Thoracic aorta (tissue), 2 donors: ENCODE measurements around the gene FSD1. TPM values are rescaled to one million over a fixed set of nuclear protein-coding genes. Genes with fewer than 3 reads are reported as not detected.

Experiments
- ATAC-seq: fragments of 150-250 bp; one replicate; pipeline ENCODE4 v1.8.0; 2017; ENCODE audit warnings: low read depth; ENCODE audit not compliant: insufficient number of reproducible peaks, low FRiP score
- DNase-seq: peaks from one replicate; pipeline ENCODE4 v3.0.0-alpha.2; 2020; ENCODE audit warnings: low spot score
- H3K27ac ChIP-seq, 2 donors: fragments of 200-600 bp; sonication (generic); 1 replicate in 1 of 2; 2 replicates in 1 of 2; pipeline ENCODE4 v1.5.1; 2016; ENCODE audit warnings: mild to moderate bottlenecking in 2 of 2, moderate library complexity in 2 of 2
- H3K27me3 ChIP-seq: fragments of 200-600 bp; sonication (generic); replicated peaks from 2 replicates; pipeline ENCODE4 v1.6.0; 2016; ENCODE audit warnings: mild to moderate bottlenecking; ENCODE audit not compliant: insufficient read depth
- H3K36me3 ChIP-seq: fragments of 200-600 bp; sonication (generic); one replicate; pipeline ENCODE4 v1.5.1; 2016
- H3K4me1 ChIP-seq, 2 donors: fragments of 200-600 bp; sonication (generic); 1 replicate in 1 of 2; 2 replicates in 1 of 2; pipeline versions ENCODE4 v1.5.1 to v1.6.0; 2016; ENCODE audit warnings: low read depth in 2 of 2, mild to moderate bottlenecking in 1 of 2; ENCODE audit not compliant: control insufficient read depth in 1 of 2
- H3K4me3 ChIP-seq: fragments of 200-600 bp; sonication (generic); 2 replicates; pipeline ENCODE4 v1.5.1; 2016; ENCODE audit warnings: mild to moderate bottlenecking
- H3K9me3 ChIP-seq: fragments of 200-600 bp; sonication (generic); 2 replicates; pipeline ENCODE4 v1.5.1; 2016
- CTCF ChIP-seq: fragments of 200-600 bp; sonication (generic); IDR thresholded peaks from one replicate; pipeline ENCODE4 v1.5.1; 2019; ENCODE audit warnings: antibody characterized with exemption
- total RNA-seq, 2 donors: library from RNA; depleted of rRNA; stranded (reverse); fragments of >200 nt; gene quantifications; one replicate each; pipeline versions ENCODE4 v1.1.0 to v1.2.3, GENCODE V29; 2016

Gene FSD1
- total RNA-seq, 2 donors from 2014 or later: not detected

- Histone ChIP-seq H3K9me3 (no peaks in the 10 kb centered on the region), H3K36me3 (no peaks in the 10 kb centered on the region), H3K4me3 (no peak overlapping the region), H3K27me3 (no peaks in the 10 kb centered on the region), H3K27ac (no peak overlapping the region), H3K4me1 (no peaks in the 10 kb centered on the region)
- TF ChIP-seq CTCF: no peak
- DNase-seq (no peak), ATAC-seq (no peak)
Measured at GRCh38 chr19:4295972-4296771, 8.2 kb upstream of the FSD1 start.

- H3K36me3 ChIP-seq: no peaks in the 10 kb centered on the region
- no peak overlapping the region for H3K27ac ChIP-seq
- DNase-seq (no peak), ATAC-seq (no peak)
- H3K27me3 ChIP-seq: no peaks in the 10 kb centered on the region
- H3K9me3 ChIP-seq: no peaks in the 10 kb centered on the region
- no peak for TF ChIP-seq CTCF
- H3K4me1 ChIP-seq: no peaks in the 10 kb centered on the region
- no peak overlapping the region for H3K4me3 ChIP-seq
Measured at GRCh38 chr19:4297901-4298809, 6.2 kb upstream of the FSD1 start.

- no peaks in the 10 kb centered on the region for H3K4me1 ChIP-seq
- DNase-seq (no peak), ATAC-seq (no peak)
- H3K36me3 ChIP-seq: no peaks in the 10 kb centered on the region
- no peak overlapping the region for H3K4me3 ChIP-seq
- H3K27me3 ChIP-seq: no peaks in the 10 kb centered on the region
- no peak overlapping the region for H3K27ac ChIP-seq
- no peaks in the 10 kb centered on the region for H3K9me3 ChIP-seq
- no peak for TF ChIP-seq CTCF
Measured at GRCh38 chr19:4298810-4299550, 5.4 kb upstream of the FSD1 start.

- H3K4me1 ChIP-seq: no peaks in the 10 kb centered on the region
- peaks cover 4% of the 10 kb centered on the region for H3K27me3 ChIP-seq
- ATAC-seq: no peak
Measured at GRCh38 chr19:4300589-4300988, 3.8 kb upstream of the FSD1 start.

More at GRCh38 chr19:4300589-4300988, 3.8 kb upstream of the FSD1 start:
- DNase-seq: no peak
- no peaks in the 10 kb centered on the region for H3K36me3 ChIP-seq
- no peak overlapping the region for H3K4me3 ChIP-seq
- no peaks in the 10 kb centered on the region for H3K9me3 ChIP-seq
- no peak for TF ChIP-seq CTCF
- H3K27ac ChIP-seq: no peak overlapping the region
